Measurements from ENCODE around the gene MAU2. TPM values are rescaled to one million over a fixed set of nuclear protein-coding genes. Genes with fewer than 3 reads are reported as not detected.

The MAU2 gene
- total RNA-seq, 1 donor from 2014 or later, result 37.0 TPM

DNA sequence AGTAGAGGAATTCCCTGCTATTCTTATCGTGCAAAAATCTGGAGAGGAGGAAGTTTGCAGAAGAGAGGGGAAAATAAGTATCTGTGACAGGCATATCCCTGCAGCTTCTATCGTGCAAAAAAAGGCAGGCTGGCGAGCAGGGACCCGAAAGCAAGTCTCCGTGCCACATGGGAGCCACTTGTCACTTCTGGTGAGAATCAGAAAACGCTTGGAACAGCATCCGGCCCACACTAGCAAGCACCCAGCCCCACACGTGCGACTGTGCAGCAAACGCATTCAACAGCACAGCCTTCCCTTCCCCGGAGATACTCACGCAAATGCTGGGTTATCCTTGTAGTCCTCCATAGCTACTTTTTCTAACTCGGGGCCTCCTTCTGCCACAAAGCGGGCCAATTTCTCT is 17.2 kb upstream of the MAU2 start:
- Histone ChIP-seq H3K4me1 (ENCODE audit: insufficient read depth, low read length) (no peaks in the 10 kb centered on the region), H3K9ac (ENCODE audit: low read length) (no peak overlapping the region), H3K27ac (ENCODE audit: low read depth, low read length) (no peak overlapping the region), H3K27me3 (ENCODE audit: insufficient read depth, low read length) (no peaks in the 10 kb centered on the region), H4K20me1 (ENCODE audit: insufficient read depth, low read length) (peaks cover 23% of the 10 kb centered on the region), H3K9me3 (ENCODE audit: insufficient read depth, low read depth, low read length) (no peaks in the 10 kb centered on the region), H2AFZ (ENCODE audit: low read depth, low read length) (no peak overlapping the region), H3K79me2 (ENCODE audit: insufficient read depth, low read length) (no peaks in the 10 kb centered on the region), H3K36me3 (ENCODE audit: insufficient read depth, low read length) (peaks cover 14% of the 10 kb centered on the region), H3K4me2 (ENCODE audit: low read length) (no peak overlapping the region), H3K4me3 (ENCODE audit: insufficient read depth, low read depth, low read length) (no peak overlapping the region)
- no peak overlapping the region for H3K27ac Mint-ChIP-seq (ENCODE audit: unreplicated experiment)
- DNase-seq (ENCODE audit: low read depth) (no peak), FAIRE-seq (no peak)
- H3K9me3 Mint-ChIP-seq (ENCODE audit: unreplicated experiment), result no peaks in the 10 kb centered on the region
- no peaks in the 10 kb centered on the region for H3K27me3 Mint-ChIP-seq (ENCODE audit: low read depth, unreplicated experiment)
- TF ChIP-seq, protein P1, sequence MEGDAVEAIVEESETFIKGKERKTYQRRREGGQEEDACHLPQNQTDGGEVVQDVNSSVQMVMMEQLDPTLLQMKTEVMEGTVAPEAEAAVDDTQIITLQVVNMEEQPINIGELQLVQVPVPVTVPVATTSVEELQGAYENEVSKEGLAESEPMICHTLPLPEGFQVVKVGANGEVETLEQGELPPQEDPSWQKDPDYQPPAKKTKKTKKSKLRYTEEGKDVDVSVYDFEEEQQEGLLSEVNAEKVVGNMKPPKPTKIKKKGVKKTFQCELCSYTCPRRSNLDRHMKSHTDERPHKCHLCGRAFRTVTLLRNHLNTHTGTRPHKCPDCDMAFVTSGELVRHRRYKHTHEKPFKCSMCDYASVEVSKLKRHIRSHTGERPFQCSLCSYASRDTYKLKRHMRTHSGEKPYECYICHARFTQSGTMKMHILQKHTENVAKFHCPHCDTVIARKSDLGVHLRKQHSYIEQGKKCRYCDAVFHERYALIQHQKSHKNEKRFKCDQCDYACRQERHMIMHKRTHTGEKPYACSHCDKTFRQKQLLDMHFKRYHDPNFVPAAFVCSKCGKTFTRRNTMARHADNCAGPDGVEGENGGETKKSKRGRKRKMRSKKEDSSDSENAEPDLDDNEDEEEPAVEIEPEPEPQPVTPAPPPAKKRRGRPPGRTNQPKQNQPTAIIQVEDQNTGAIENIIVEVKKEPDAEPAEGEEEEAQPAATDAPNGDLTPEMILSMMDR (IDR thresholded peaks at IDR 0.05; ENCODE audit: insufficient read depth, low read depth, low read length), result no peak
- no peak for TF ChIP-seq EZH2 (IDR thresholded peaks at IDR 0.05; ENCODE audit: insufficient read depth, low read length)
- H3K4me3 Mint-ChIP-seq (ENCODE audit: unreplicated experiment), result no peak overlapping the region
- H3K4me1 Mint-ChIP-seq (ENCODE audit: low read depth, unreplicated experiment), result no peaks in the 10 kb centered on the region
- H3K36me3 Mint-ChIP-seq (ENCODE audit: low read depth, unreplicated experiment), result peaks cover 13% of the 10 kb centered on the region

GRCh38 chr19:19304186-19304965 is 16.3 kb upstream of the MAU2 start:
- Histone ChIP-seq H4K20me1 (ENCODE audit: insufficient read depth, low read length) (peaks cover 23% of the 10 kb centered on the region), H3K27me3 (ENCODE audit: insufficient read depth, low read length) (no peaks in the 10 kb centered on the region), H3K4me2 (ENCODE audit: low read length) (no peak overlapping the region), H3K27ac (ENCODE audit: low read depth, low read length) (no peak overlapping the region), H2AFZ (ENCODE audit: low read depth, low read length) (no peak overlapping the region), H3K9me3 (ENCODE audit: insufficient read depth, low read depth, low read length) (no peaks in the 10 kb centered on the region), H3K9ac (ENCODE audit: low read length) (no peak overlapping the region), H3K4me3 (ENCODE audit: insufficient read depth, low read depth, low read length) (no peak overlapping the region), H3K4me1 (ENCODE audit: insufficient read depth, low read length) (no peaks in the 10 kb centered on the region), H3K36me3 (ENCODE audit: insufficient read depth, low read length) (peaks cover 16% of the 10 kb centered on the region), H3K79me2 (ENCODE audit: insufficient read depth, low read length) (no peaks in the 10 kb centered on the region)
- no peaks in the 10 kb centered on the region for H3K4me1 Mint-ChIP-seq (ENCODE audit: low read depth, unreplicated experiment)
- H3K9me3 Mint-ChIP-seq (ENCODE audit: unreplicated experiment), result no peaks in the 10 kb centered on the region
- H3K27me3 Mint-ChIP-seq (ENCODE audit: low read depth, unreplicated experiment), result no peaks in the 10 kb centered on the region
- no peak for TF ChIP-seq EZH2 (IDR thresholded peaks at IDR 0.05; ENCODE audit: insufficient read depth, low read length)
- TF ChIP-seq, protein P1 (IDR thresholded peaks at IDR 0.05; ENCODE audit: insufficient read depth, low read depth, low read length), result no peak
- no peak for FAIRE-seq
- H3K36me3 Mint-ChIP-seq (ENCODE audit: low read depth, unreplicated experiment), result peaks cover 15% of the 10 kb centered on the region
- H3K27ac Mint-ChIP-seq (ENCODE audit: unreplicated experiment), result no peak overlapping the region
- H3K4me3 Mint-ChIP-seq (ENCODE audit: unreplicated experiment), result no peak overlapping the region
- DNase-seq (ENCODE audit: low read depth), result no peak

DNA sequence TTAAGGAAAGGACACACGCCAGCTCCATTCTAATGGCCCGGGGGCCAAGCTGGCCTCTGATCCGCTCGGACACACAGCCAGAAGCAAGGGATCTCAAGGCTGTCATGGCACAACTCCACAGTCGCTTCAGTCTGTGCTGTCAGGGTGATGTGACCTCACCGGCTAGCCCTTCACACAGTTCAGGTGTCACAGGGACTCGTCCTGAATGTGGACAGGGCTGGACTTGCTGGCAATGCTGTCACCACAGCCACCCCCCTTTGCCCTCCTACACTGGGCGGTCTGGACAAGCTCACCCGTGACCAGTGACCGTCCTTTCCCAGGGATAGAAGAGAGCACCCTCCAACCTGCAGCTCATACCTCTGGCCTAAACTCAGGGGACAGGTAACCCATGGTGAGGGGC is 15.6 kb upstream of the MAU2 start:
- no peaks in the 10 kb centered on the region for H3K27me3 Mint-ChIP-seq (ENCODE audit: low read depth, unreplicated experiment)
- H3K79me2 ChIP-seq (ENCODE audit: insufficient read depth, low read length), result no peaks in the 10 kb centered on the region
- no peak for DNase-seq (ENCODE audit: low read depth)
- H4K20me1 ChIP-seq (ENCODE audit: insufficient read depth, low read length), result peaks cover 23% of the 10 kb centered on the region
- TF ChIP-seq, protein P1 (IDR thresholded peaks at IDR 0.05; ENCODE audit: insufficient read depth, low read depth, low read length), result no peak
- no peak for TF ChIP-seq EZH2 (IDR thresholded peaks at IDR 0.05; ENCODE audit: insufficient read depth, low read length)
- H3K4me1 Mint-ChIP-seq (ENCODE audit: low read depth, unreplicated experiment), result no peaks in the 10 kb centered on the region
- no peaks in the 10 kb centered on the region for H3K4me1 ChIP-seq (ENCODE audit: insufficient read depth, low read length)
- no peak overlapping the region for H3K4me2 ChIP-seq (ENCODE audit: low read length)
- peaks cover 19% of the 10 kb centered on the region for H3K36me3 ChIP-seq (ENCODE audit: insufficient read depth, low read length)
- no peak overlapping the region for H3K27ac ChIP-seq (ENCODE audit: low read depth, low read length)
- no peak for FAIRE-seq
- no peak overlapping the region for H3K4me3 ChIP-seq (ENCODE audit: insufficient read depth, low read depth, low read length)
- H3K27me3 ChIP-seq (ENCODE audit: insufficient read depth, low read length), result no peaks in the 10 kb centered on the region
- H2AFZ ChIP-seq (ENCODE audit: low read depth, low read length), result no peak overlapping the region
- peaks cover 13% of the 10 kb centered on the region for H3K36me3 Mint-ChIP-seq (ENCODE audit: low read depth, unreplicated experiment)
- no peak overlapping the region for H3K27ac Mint-ChIP-seq (ENCODE audit: unreplicated experiment)
- no peak overlapping the region for H3K4me3 Mint-ChIP-seq (ENCODE audit: unreplicated experiment)
- H3K9me3 ChIP-seq (ENCODE audit: insufficient read depth, low read depth, low read length), result no peaks in the 10 kb centered on the region
- H3K9ac ChIP-seq (ENCODE audit: low read length), result no peak overlapping the region
- no peaks in the 10 kb centered on the region for H3K9me3 Mint-ChIP-seq (ENCODE audit: unreplicated experiment)
